IMR-90 (cell line): ENCODE results near the gene CADM2.

Experiments
- CEBPB ChIP-seq: IDR thresholded peaks from 2 replicates; pipeline ENCODE4 v1.6.1; 2012; ENCODE audit warnings: low read depth, low read length, improper control_type of control experiment
- FOS ChIP-seq: fragments of 150-350 bp; IDR thresholded peaks from 2 replicates; pipeline ENCODE4 v1.6.1; 2016; ENCODE audit warnings: low read depth, low read length
- NFE2L2 ChIP-seq: fragments of 150-350 bp; IDR thresholded peaks from 2 replicates; pipeline ENCODE4 v1.6.1; 2016; ENCODE audit warnings: low read depth, mild to moderate bottlenecking, low read length
- POLR2A ChIP-seq: IDR thresholded peaks from 2 replicates; pipeline ENCODE4 v1.6.1; 2012; ENCODE audit warnings: mild to moderate bottlenecking, low read depth, low read length
- RFX5 ChIP-seq: IDR thresholded peaks from 2 replicates; pipeline ENCODE4 v1.8.0; 2012; ENCODE audit warnings: low read depth, mild to moderate bottlenecking, low read length, moderate library complexity
- TF ChIP-seq, protein P1 (sequence below): conservative IDR thresholded peaks from 2 replicates; pipeline ENCODE4 v1.5.1; 2012; ENCODE audit warnings: mild to moderate bottlenecking, low read depth, low read length, improper control_type of control experiment
- TF ChIP-seq, protein P2 (sequence below): fragments of 150-350 bp; IDR thresholded peaks from 2 replicates; pipeline ENCODE4 v1.6.1; 2017; ENCODE audit warnings: mild to moderate bottlenecking, antibody characterized with exemption, low read length, low read depth

DNA sequence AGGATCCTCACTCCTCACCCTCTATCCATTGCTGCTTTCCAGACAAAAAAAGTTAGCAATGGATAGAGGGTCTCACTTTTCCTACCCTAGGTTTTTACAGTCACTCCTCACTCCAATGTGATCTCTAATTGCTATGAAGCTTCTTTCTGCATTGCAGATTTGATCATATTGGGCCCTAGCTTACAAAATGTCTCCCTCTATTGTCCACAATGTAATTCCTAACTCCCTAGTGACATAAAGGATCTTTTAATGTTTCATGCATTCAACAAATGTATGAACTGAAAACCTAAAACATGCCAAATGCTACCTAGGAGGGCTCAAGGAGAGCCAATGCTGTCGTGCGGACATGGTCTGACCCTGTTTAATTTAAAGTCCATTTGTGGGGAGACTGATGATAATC lies 234.8 kb downstream of the CADM2 start:
- TF ChIP-seq, protein P1, sequence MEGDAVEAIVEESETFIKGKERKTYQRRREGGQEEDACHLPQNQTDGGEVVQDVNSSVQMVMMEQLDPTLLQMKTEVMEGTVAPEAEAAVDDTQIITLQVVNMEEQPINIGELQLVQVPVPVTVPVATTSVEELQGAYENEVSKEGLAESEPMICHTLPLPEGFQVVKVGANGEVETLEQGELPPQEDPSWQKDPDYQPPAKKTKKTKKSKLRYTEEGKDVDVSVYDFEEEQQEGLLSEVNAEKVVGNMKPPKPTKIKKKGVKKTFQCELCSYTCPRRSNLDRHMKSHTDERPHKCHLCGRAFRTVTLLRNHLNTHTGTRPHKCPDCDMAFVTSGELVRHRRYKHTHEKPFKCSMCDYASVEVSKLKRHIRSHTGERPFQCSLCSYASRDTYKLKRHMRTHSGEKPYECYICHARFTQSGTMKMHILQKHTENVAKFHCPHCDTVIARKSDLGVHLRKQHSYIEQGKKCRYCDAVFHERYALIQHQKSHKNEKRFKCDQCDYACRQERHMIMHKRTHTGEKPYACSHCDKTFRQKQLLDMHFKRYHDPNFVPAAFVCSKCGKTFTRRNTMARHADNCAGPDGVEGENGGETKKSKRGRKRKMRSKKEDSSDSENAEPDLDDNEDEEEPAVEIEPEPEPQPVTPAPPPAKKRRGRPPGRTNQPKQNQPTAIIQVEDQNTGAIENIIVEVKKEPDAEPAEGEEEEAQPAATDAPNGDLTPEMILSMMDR, result no peak
- TF ChIP-seq POLR2A, result no peak
- TF ChIP-seq CEBPB, result no peak
- no peak for TF ChIP-seq RFX5
- TF ChIP-seq NFE2L2, result no peak
- TF ChIP-seq FOS, result no peak
- TF ChIP-seq, protein P2, sequence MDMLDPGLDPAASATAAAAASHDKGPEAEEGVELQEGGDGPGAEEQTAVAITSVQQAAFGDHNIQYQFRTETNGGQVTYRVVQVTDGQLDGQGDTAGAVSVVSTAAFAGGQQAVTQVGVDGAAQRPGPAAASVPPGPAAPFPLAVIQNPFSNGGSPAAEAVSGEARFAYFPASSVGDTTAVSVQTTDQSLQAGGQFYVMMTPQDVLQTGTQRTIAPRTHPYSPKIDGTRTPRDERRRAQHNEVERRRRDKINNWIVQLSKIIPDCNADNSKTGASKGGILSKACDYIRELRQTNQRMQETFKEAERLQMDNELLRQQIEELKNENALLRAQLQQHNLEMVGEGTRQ, result no peak
